Breast epithelium (tissue), 4 donors: ENCODE data around the gene PPM1L. TPM values are rescaled to one million over a fixed set of nuclear protein-coding genes. Genes with fewer than 3 reads are reported as not detected.
"Not testable (repeated sequence)": the region's sequence is repeated elsewhere in the genome, so short reads cannot be mapped to it uniquely, and the experiment has no call there.

Experiments used
- DNase-seq, 2 donors: peaks; one replicate each; pipeline ENCODE4 v3.0.0-alpha.2; 2019; ENCODE audit warnings: low spot score in 2 of 2
- H3K27ac ChIP-seq, 2 donors: fragments of 200-600 bp; sonication (generic) in 1 of 2; one replicate each; pipeline ENCODE4 v1.5.1; 2016 to 2019; ENCODE audit warnings: mild to moderate bottlenecking in 1 of 2
- H3K27me3 ChIP-seq, 2 donors: fragments of 200-600 bp; sonication (generic) in 1 of 2; one replicate each; pipeline versions ENCODE4 v1.5.1 to v1.6.0; 2017 to 2019; ENCODE audit warnings: control low read depth in 1 of 2, mild to moderate bottlenecking in 1 of 2
- H3K36me3 ChIP-seq: fragments of 200-600 bp; one replicate; pipeline ENCODE4 v1.5.1; 2019
- H3K4me1 ChIP-seq, 2 donors: fragments of 200-600 bp; sonication (generic); one replicate each; pipeline ENCODE4 v1.5.1; 2016 to 2019; ENCODE audit warnings: control low read depth in 1 of 2
- H3K4me3 ChIP-seq, 3 donors: fragments of 200-600 bp; sonication (generic); 1 replicate in 2 of 3; 2 replicates in 1 of 3; pipeline ENCODE4 v1.5.1; 2016 to 2019; ENCODE audit warnings: mild to moderate bottlenecking in 3 of 3, moderate library complexity in 2 of 3
- H3K9me3 ChIP-seq, 2 donors: fragments of 200-600 bp; sonication (generic) in 1 of 2; one replicate each; pipeline ENCODE4 v1.5.1; 2016 to 2019; ENCODE audit warnings: control low read depth in 1 of 2
- CTCF ChIP-seq, 3 donors: fragments of 450-650 bp; IDR thresholded peaks; one replicate each; pipeline ENCODE4 v1.5.1; 2016 to 2017; ENCODE audit warnings: antibody characterized with exemption in 3 of 3, mild to moderate bottlenecking in 3 of 3, moderate library complexity in 3 of 3
- POLR2A ChIP-seq: fragments of 450-650 bp; IDR thresholded peaks from one replicate; pipeline ENCODE4 v1.6.1; 2016; ENCODE audit warnings: antibody characterized with exemption, mild to moderate bottlenecking, moderate library complexity
- POLR2AphosphoS5 ChIP-seq, 3 donors: sonication (generic); formaldehyde crosslinking; IDR thresholded peaks; one replicate each; pipeline ENCODE4 v1.6.1; 2017; ENCODE audit warnings: antibody characterized with exemption in 3 of 3
- intact Hi-C: fragments of 100-400 bp; cut with DNase I; formaldehyde crosslinking; loops from one replicate; pipeline ENCODE4 v1.15.1; 2023; ENCODE audit warnings: low total_unique reads
- total RNA-seq, 3 donors: library from RNA; depleted of rRNA; stranded (reverse); fragments of >200 nt; gene quantifications; one replicate each; pipeline ENCODE4 v1.1.0, GENCODE V29; 2016

The PPM1L gene
- total RNA-seq, 3 donors from 2014 or later: 12.8 to 136 (median 24.6) TPM

GRCh38 chr3:160998581-160998980 is 242.6 kb downstream of the PPM1L start:
- DNase-seq: no peak
- no peaks in the 10 kb centered on the region for H3K36me3 ChIP-seq
- H3K9me3 ChIP-seq: no peaks in the 10 kb centered on the region
- H3K4me3 ChIP-seq: no peak overlapping the region
- TF ChIP-seq CTCF (IDR thresholded peaks at IDR 0.05) (no peak), POLR2AphosphoS5 (IDR thresholded peaks at IDR 0.05) (no peak), POLR2A (no peak)
- H3K27me3 ChIP-seq: no peaks in the 10 kb centered on the region
- intact Hi-C loops: no loop called here
- H3K4me1 ChIP-seq: no peaks in the 10 kb centered on the region
- H3K27ac ChIP-seq: no peak overlapping the region

- Histone ChIP-seq H3K27ac (no peak overlapping the region), H3K4me1 (no peaks in the 10 kb centered on the region), H3K9me3 (no peaks in the 10 kb centered on the region), H3K36me3 (no peaks in the 10 kb centered on the region), H3K27me3 (no peaks in the 10 kb centered on the region), H3K4me3 (no peak overlapping the region)
- TF ChIP-seq POLR2AphosphoS5 (IDR thresholded peaks at IDR 0.05) (no peak), POLR2A (no peak), CTCF (IDR thresholded peaks at IDR 0.05) (no peak)
- DNase-seq: no peak
- intact Hi-C loops: no loop called here
These were observed 243.2 kb downstream of the PPM1L start for GRCh38 chr3:160999274-160999673.

GRCh38 chr3:161008086-161008485 is 252.1 kb downstream of the PPM1L start:
- H3K9me3 ChIP-seq: no peaks in the 10 kb centered on the region
- no peak overlapping the region for H3K27ac ChIP-seq
- intact Hi-C loops: no loop called here
- no peak overlapping the region for H3K4me3 ChIP-seq
- DNase-seq: no peak
- H3K27me3 ChIP-seq: no peaks in the 10 kb centered on the region
- no peak for TF ChIP-seq POLR2AphosphoS5 (IDR thresholded peaks at IDR 0.05)
- TF ChIP-seq POLR2A: no peak
- TF ChIP-seq CTCF (IDR thresholded peaks at IDR 0.05): no peak
- H3K36me3 ChIP-seq: no peaks in the 10 kb centered on the region
- H3K4me1 ChIP-seq: no peaks in the 10 kb centered on the region

- H3K27me3 ChIP-seq, H3K36me3 ChIP-seq: not testable (repeated sequence)
These were observed 254.1 kb downstream of the PPM1L start for GRCh38 chr3:161010151-161010550.

GRCh38 chr3:161014843-161015749 is 259.1 kb downstream of the PPM1L start:
- TF ChIP-seq POLR2AphosphoS5 (IDR thresholded peaks at IDR 0.05): no peak
- TF ChIP-seq POLR2A: no peak
- TF ChIP-seq CTCF (IDR thresholded peaks at IDR 0.05): no peak
- no peak for DNase-seq
- intact Hi-C loops: no loop called here

More at GRCh38 chr3:161010151-161010550, 254.1 kb downstream of the PPM1L start:
- H3K4me1 ChIP-seq, intact Hi-C loops, H3K27ac ChIP-seq, H3K9me3 ChIP-seq, DNase-seq, H3K4me3 ChIP-seq: not testable (repeated sequence)

More at GRCh38 chr3:161014843-161015749, 259.1 kb downstream of the PPM1L start:
- Histone ChIP-seq H3K27me3 (no peaks in the 10 kb centered on the region), H3K9me3 (no peaks in the 10 kb centered on the region), H3K4me1 (no peaks in the 10 kb centered on the region), H3K27ac (no peak overlapping the region), H3K4me3 (no peak overlapping the region), H3K36me3 (no peaks in the 10 kb centered on the region)
